Non-pigmented ciliary epithelial cell (primary cell): ENCODE data around the gene HDHD5.
A peak's percentile ranks its signal among the peaks of the same experiment; 100 is the strongest.

Experiments used
- DNase-seq: peaks from one replicate; pipeline ENCODE4 v3.0.0-alpha.2; 2010; ENCODE audit warnings: low read depth

HDHD5 gene

DNA sequence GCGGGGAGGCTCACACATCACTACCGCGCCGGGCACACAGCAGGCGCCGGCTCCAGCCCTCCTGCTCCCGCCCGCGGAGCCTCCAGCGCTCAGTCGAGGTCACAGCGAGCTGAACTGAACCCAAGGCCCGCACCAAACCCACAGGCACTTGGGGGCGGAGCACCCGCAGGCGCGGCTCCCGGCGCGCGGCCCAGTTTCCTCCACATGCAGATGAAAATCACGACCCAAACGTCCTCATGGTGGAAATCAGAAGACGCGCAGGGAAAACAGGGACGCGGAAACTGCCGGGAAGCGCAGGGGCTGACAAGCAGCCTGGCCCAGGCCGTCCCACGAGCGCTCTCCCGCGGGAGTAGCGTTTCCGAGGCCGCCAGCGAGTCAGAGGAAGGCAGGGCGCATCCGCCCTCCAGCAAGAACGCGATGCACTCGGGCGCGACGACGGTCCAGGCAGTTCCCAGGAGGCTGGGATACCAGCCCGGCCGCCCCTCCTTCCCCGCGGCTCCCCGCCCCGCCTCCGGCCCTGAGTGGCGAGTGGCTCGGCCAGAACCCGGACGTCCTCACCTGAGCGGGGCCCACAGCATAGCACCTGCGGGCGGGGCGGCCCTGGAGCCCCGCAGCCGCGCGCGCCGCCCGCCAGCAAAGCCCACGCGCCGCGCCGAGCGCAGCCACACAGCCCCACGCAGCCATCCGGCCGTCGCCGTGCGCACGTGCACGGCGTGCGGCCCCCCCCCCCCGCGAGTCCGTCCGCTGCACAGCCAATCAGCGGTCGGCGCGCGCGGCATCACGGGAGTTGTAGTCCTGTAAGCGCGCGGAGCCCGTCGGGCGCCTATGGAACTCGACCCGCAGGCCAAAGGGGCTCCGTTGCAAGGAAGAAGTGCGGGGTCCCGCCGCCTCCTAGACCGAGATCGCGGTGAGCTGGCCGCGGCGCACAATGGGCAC is at the start of gene HDHD5:
HDHD5 (minus strand) TSS at position 710 of the 936 bp plus-strand sequence; CDS start at position 684, 26 bp downstream.
- peak; percentile 42 for DNase-seq

DNA sequence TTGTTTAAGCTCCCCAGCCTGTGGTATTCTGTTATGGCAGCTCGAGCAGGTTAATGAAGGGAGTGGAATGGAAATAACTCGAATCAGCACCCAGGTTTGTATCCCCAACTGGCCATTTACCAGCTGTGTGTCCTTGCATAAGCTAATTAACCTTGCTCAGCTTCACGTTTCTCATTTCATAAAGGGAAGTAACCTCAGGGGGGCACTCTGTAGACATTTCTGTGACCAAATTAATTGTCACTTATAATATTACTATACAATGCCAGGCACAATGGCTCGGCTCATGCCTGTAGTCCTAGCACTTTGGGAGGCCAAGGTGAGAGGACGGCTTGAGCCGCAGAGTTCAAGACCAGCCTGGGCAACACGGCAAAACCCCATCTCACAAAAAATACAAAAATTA is 46.4 kb upstream of the HDHD5 start:
- no peak for DNase-seq

DNA sequence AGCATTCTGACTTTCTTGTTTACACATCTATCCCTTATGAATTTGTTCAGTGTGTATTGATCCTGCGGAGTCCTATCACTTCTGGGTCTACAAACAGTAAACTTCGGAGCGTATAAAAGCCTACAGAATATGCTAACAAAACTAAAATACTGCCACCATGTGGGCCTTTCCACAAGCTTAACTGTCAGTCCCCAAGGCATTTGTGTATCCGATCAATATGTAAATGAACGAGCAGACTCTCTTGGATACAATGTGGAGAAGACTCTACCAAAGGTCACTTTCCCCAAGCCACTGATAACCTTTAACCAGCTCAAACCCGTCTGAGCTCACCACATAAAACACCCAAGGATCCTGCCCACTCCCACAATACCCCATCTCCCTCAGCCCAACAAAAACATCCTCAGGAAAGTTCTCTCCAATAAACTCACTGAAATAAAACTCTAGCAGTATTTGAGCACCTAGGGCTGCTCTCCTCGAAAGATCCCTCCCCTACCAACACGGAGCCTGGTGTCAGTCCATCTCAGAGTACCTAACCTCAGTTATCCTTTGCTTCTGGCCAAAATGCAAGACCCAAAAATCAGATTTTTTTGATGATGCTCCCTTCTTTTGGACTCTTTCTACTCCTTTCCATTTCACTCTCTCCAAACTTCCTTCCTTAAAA is 42.3 kb upstream of the HDHD5 start:
- DNase-seq = no peak

DNA sequence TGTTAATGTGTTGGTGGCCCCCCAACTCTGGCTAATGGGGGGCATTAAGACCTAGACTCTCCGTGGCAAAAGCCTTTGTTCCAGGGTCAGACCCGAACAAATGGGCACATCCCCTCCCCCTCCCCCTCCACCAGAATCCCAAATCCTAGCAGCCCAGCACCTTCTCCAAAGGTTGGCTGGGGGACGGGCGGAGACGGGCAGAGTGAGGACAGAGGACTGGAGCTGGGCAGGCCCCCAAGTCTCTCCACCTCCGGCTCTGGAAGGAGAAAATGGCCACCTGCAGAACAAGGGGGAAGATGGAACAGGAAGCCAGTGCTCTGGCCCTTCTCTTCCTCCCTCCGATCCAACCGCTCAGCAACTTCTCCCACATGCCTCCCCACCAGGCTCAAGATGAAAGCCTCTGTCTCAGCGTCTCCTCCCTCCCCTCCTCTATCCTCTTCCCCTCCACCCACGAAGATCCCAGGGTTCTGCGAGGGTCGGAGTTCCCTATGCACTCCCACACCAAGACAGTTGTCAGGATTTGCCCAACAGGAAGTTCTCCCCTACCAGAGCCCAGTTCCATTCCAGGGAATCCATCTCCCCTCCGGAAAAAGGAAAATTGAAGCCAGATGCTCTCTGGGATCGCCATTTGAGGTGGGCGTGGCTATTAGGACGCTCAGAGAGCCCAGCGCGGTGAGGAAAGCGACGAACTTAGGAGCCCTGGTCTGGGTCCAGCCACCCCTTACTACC is 40.1 kb upstream of the HDHD5 start:
- no peak for DNase-seq

DNA sequence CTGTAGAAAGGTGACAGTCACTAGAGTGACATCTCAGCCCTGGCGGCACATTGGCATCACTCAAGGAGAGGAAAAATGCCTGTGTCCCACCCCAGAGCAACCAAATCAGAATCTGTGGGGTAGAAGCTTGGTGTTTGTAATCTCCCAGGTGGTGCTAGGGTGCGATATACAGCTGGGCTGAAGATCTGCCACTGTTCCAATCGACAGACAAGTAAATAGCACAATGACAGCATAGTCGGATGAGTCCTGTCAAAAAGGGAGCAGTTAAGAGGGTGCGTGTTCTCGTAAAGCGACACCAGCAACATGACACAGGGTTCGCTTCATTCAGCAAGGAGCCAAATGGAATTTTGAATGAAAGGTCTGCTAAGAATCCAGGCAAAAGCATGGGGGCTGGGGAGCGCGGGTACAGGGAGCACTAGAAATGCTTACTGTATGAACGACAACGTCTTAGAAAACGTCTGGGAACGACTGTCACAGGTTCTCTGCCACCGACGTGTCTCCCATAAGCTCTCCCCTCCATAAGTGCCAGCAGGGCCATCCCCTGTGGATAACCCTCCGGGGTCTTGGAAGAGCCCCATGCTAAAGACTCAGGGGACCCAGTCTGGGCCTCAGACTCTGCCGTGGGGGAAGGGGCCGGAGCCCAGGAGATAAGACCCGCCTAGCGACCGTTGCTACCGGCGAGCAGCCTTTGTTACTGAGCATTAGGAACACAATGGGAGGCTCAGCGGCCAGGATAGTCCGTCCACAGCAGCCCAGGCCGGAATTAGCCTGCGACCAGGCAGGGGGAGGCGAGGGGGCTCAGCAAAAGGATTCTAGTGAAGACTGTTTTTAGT is 39.3 kb upstream of the HDHD5 start:
- DNase-seq = no peak

DNA sequence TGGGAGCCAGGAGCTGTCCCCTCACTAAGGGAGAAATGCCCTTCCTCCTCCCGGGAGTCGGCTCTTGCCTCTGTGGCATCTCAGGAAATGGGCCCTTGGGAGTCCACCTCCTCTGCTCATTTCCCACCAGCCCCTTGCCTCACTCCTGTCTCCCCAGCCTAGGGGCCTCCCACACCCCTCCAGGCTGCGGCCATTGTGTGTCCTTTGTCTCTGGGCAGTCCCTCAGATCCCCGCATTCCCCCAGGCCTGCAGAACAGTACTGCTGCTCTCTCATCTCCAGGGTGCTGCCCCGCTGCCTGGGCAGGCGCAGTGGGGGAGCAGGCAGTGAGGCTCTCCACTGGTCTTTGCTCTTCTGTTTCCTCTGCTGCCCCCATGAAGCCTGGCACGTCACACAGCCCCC is 35.1 kb upstream of the HDHD5 start:
- DNase-seq = no peak

DNA sequence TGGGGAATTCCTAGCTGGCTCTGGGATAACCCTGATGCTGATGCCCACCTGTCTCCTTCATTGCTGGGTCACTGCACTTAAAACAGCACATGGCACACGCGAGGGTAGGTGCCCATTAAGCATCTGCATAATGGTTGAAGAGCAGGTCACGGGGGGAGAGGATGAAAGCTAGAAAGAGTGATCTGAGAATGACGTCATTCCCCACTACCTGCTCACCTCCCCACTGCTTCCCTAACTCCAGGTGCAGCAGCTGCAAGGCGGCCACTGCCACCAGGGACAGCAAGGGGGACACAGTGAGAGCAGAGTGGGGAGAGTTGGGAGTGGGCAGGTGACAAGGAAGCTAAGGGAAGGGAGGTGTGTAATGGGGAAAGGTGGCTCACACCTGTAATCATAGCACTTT is 33.1 kb upstream of the HDHD5 start:
- DNase-seq = no peak

DNA sequence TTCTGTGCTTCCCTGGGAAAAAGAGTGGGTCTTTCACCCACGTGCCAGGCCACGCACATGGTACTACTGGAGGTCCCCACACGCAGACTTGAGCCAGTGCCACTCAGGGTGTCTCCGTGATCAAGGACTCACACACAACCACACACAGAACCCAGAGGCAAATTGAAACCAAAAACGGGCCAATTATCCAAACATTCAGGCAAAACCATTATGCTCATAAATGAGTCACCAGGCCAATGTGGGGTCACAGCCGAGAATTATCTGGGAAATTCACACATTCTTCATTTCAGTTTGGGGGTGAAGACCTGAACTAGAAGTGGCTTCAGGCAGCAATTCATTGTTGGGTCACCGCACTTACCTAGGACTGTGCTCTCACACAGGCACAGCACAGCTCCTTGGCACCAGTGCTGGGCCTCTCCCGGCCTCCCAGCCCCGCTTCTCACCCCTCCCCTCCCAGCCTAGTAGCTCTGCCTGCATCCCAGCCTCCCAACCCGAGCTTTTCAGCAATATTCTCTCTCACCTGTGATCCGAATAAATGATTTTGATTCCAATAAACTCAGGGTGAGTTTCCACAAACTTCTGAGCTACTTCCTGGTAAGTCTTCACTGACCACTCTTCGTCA is 32.2 kb upstream of the HDHD5 start:
- no peak for DNase-seq

DNA sequence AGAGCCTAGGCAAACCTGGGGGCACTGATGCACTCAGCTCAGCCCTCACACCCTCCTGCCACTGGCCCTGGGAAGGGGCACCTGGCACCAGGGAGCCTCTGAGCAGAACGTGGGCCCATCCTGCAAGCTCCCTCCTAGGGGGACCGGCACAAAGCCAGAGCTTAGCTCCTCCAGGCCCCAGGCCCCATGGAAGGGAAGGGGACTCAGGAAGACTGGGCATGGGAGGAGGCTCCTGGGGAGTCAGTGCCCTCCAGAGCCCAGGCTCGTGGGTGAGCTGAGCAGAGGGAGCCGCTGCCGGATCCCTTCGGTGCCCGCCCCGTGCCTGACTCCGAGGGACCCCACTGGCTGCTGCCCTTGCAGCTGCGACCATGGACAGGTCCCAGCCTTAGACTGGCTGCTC is 31.6 kb upstream of the HDHD5 start:
- no peak for DNase-seq

DNA sequence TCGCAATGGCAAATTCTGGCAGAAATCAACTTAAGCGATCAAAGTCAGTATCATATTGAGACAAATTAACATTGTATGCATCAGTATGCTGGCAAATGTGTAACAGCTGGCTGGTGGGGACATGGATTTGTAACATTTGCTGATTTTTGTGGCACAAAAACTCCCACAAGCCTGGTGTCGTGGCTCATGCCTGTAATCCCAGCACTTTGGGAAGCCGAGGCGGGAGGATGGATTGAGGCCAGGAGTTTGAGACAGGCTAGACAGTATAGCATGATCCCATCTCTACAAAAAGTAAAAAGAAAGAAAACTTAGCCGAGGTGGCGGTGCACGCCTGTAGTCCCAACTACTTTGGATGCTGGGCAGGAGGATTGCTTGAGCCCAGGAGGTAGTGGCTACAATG is 17.6 kb upstream of the HDHD5 start:
- no peak for DNase-seq

DNA sequence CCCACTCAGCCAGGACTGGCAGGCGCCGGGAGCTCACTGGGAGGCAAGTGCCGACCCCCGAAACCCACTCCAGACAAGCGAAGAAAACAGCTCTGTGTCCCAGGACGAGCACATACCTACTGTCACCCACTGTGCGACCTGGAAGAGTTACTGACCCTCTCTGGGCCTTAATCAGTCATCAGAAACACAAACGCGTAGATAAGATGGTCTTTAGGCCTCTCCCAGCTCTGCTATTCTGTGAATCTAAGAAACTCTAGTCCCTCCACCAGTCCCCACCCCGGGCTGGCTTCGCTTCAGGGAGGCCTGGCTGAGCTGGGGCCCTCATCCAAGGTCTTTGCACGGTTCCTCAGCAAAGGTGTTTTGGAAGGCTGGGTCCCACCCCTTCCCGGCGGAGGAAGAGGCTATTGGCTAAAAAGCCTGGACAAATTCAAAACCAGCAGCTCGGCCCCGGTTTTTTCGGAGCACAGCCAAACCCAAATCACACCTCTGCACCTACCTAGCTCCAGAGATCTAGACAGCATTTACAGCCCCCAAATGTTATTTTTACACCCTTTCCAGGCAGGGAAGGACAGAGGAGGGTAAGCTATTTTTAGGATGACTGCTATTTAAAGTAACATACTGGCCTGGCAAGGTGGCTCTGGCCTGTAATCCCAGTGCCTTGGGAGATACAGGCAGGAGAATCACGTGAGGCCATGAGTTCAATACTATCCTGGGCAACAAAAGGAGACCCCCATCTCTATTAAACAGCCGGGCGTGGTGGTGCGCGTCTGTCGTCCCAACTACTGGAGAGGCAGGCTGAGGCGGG is 13.2 kb upstream of the HDHD5 start:
- DNase-seq = no peak

DNA sequence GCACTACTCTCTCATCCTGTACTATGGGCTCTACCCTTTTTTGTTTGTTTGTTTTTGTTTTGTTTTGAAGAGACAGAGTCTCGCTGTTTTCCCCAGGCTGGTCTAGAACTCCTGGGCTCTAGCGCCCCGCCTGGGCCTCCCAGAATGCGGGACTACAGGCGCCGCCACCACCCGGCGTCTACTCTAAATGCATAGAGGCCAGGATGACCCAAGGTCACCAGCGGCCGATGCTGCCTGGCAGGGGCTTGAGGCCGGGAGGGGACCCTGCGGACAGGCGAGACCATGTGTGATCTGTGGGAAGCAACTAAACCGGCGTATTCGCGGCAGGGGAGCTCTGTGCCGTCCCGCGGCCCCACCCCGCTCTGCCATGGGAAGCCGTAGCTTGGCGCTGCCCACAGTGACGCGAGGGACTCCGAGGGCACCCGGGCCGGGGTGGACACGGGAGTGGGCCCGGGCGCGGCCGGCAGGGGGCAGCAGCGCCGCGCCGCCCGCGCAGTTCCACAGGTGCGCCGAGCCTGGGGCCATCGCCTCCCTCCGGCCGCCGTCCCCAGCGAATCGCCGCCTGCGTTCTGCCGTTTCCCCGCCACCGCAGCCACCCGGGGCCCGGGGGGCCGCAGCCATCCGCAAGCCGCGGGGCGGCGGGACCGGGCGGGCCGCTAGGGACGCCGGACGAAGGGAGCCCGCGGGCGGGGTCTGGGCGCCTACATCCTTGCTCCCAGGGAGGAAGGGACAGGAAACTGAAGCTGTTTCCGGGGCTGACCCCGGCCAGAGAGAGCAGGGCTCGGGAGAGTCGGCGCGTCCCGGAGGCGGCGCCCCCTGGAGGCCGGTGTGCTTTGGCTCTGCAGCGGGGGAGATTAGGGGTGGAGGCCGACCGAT is 12.3 kb upstream of the HDHD5 start:
- DNase-seq = peak; percentile 35

DNA sequence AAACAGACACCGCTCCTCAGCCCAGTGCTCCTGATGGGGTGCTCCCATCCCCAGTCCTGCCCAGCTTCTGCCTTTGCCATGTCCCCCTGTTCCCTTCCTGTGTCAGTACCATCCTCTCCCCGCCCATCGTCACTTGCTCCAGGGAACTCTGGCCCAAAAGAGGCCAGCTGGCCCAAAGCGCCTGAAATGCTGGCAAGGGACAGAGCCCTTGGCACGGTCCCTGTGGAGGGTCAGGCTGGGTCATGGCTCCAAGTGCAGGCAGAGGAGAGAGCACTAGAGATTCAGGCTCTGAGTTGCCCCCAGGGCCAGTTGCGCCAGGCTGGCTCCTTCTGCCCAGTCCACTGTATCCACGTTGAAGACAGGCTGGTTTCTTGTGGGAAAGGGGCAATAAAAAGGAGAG is 8.4 kb upstream of the HDHD5 start:
- no peak for DNase-seq

DNA sequence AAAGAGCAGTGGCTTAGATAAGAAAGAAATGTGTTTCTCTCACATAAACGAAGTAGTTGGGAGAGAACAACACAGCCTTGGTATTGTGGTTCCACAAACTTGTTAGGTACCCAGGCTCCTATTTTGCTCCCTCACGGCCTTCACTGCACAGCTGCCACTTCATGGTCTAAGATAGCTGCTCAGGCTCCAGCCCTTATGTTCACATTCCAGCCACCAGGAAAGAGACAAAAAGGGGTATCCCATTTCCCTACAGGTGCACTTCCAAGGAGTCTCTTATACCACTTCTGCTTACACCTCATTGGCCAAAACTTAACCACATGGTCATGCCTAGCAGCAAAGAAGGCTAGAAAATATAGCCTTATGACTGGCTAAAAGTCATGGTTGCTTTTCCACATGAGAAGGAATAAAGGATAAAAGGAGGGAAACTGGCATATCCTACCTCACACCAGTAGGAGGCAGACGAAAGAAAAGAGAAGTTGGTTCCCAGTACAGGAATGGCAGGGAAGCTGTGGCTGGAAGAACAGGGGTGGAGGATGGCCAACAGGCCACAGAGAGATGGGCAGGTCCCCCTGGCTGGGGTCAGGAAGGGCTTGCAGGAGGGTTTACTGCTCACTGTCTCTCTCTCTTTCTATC is 5.4 kb upstream of the HDHD5 start:
- DNase-seq = no peak

DNA sequence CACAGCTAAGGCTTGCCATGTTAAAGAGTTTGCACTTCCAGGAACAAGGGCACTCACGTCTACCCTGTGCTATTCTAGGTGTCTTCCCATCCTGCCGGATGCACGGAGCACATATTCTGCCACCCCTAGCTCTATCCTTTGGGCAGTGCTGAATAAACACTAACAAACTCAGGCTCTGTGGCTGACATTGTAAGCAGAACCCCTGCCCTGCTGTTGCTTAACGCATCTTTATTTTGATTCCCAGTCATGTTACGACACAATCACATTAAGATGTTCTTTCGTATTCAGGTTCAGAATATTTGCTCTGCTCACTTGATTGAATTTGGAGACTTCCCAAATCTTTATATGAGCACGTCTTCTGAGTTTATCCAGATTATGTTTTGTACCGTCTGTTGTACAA is 3.7 kb upstream of the HDHD5 start:
- DNase-seq = no peak

DNA sequence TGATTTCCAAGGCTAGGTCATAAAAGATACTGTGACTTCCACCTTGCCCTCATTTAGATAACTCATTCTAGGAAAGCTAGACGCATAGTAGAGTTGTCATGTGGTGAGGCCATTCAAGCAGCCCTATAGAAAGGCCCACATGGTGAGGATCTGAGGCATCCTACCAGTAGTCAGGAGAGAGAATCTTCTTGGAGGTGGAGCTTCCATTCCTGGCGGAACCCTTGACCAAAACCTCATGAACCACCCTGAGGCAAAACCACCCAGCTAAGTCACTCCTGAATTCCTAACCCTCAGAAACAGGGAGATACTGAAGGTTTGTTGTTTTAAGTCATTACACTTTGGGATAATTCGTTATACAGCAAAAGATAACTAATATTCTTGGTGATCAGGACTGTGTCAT is 2.9 kb upstream of the HDHD5 start:
- no peak for DNase-seq

DNA sequence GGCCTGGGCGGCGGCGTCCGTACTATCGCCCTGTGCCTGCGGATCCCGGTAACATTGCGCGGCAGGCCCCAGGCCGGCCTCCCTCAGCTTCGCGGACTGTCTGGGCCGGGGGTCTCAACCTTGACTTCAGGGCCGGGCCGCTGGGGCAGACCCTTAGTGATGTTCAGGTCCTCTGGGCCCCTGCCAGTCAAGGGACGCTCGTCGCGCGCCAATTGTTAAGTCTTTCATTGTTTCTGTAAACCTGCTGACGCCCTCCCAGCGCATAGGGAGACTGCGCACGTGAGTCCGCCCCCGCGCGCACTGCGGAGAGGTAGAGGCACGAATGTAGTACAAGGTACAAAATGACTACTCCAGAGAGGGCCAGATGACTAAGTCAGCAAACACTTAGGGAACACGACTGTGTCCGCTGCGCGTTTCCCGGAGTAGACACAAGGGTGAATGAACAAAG is 451 bp upstream of the HDHD5 start:
- peak; percentile 13 for DNase-seq

DNA sequence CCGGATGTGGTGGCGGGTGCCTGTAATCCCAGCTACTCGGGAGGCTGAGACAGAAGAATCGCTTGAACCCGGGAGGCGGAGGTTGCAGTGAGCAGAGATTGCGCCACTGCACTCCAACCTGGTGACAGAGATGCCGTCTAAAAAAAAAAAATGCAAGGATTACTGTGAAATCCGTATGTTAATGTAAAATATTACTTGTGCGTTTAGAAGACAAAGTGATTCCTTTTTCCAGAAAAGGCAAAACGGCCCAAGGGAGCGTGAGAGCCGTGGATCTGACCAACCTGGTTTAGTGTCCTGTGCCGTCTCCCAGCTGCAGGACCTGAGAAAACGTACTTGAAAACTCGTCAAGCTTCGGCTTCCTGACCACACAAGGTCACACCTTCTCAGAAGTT is 905 bp downstream of the HDHD5 start:
- no peak for DNase-seq

DNA sequence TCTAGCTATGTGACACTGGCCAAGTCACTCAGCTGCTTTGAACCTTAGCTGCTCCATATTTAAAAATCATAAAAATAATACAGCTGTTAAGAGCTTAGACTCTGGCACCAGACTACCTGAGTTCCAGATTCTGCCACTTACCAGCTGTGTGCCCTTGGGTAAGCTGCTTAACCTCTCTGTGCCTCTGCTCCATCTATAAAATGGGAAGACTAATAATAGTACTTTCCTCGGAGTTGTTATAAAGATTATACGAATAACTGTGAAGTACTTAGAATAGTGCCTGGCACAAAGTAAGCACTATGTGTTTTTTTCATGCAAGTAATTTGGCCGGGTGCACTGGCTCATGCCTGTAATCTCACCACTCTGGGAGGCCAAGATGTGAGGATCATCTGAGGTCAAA is 1.4 kb downstream of the HDHD5 start:
- no peak for DNase-seq
